CD14-positive monocyte (primary cell): ENCODE measurements around the gene ITPRIP. TPM values are rescaled to one million over a fixed set of nuclear protein-coding genes. Genes with fewer than 3 reads are reported as not detected.
A peak's percentile ranks its signal among the peaks of the same experiment; 100 is the strongest.

Source experiments
- DNase-seq, 3 donors: peaks; one replicate each; pipeline ENCODE4 v3.0.0-alpha.2; 2011 to 2022
- H2AFZ ChIP-seq: 2 replicates; pipeline ENCODE4 v1.6.0; 2012; ENCODE audit warnings: mild to moderate bottlenecking, low read depth, low read length, inconsistent platforms; ENCODE audit not compliant: insufficient read depth, poor library complexity, severe bottlenecking
- H3K27ac ChIP-seq, 2 donors: 1 replicate in 1 of 2; 2 replicates in 1 of 2; pipeline ENCODE4 v1.5.1; 2012 to 2013; ENCODE audit warnings: low read length in 2 of 2, control low read depth in 1 of 2, inconsistent platforms in 1 of 2, low read depth in 1 of 2, mild to moderate bottlenecking in 1 of 2
- H3K27me3 ChIP-seq, 2 donors: one replicate each; pipeline versions ENCODE4 v1.6.0 to v1.6.1; 2011 to 2013; ENCODE audit warnings: low read length in 2 of 2; ENCODE audit not compliant: control insufficient read depth in 2 of 2, insufficient read depth in 2 of 2
- H3K36me3 ChIP-seq, 2 donors: replicated peaks in 1 of 2; 1 replicate in 1 of 2; 2 replicates in 1 of 2; pipeline versions ENCODE4 v1.5.1 to v1.6.1; 2012 to 2013; ENCODE audit warnings: low read length in 2 of 2, control low read depth in 1 of 2, inconsistent platforms in 1 of 2, mild to moderate bottlenecking in 1 of 2; ENCODE audit not compliant: insufficient read depth in 2 of 2, control insufficient read depth in 1 of 2
- H3K4me1 ChIP-seq, 2 donors: 1 replicate in 1 of 2; 2 replicates in 1 of 2; pipeline versions ENCODE4 v1.5.1 to v1.6.1; 2012 to 2013; ENCODE audit warnings: low read length in 2 of 2, control low read depth in 1 of 2, inconsistent platforms in 1 of 2, mild to moderate bottlenecking in 1 of 2, moderate library complexity in 1 of 2; ENCODE audit not compliant: insufficient read depth in 2 of 2, control insufficient read depth in 1 of 2
- H3K4me2 ChIP-seq: replicated peaks from 2 replicates; pipeline ENCODE3; 2012; ENCODE audit warnings: low read length, moderate library complexity, mild to moderate bottlenecking; ENCODE audit not compliant: poor library complexity, severe bottlenecking; ENCODE audit errors: extremely low read depth
- H3K4me3 ChIP-seq, 3 experiments: fragments of 200-600 bp in 1 of 3; sonication (generic) in 1 of 3; replicated peaks in 1 of 3; 1 replicate in 2 of 3; 2 replicates in 1 of 3; pipeline ENCODE4 v1.5.1; 2011 to 2013; ENCODE audit warnings: low read length in 3 of 3, mild to moderate bottlenecking in 3 of 3, control low read depth in 2 of 3, low read depth in 2 of 3, inconsistent platforms in 1 of 3, moderate library complexity in 1 of 3
- H3K79me2 ChIP-seq: 2 replicates; pipeline ENCODE4 v1.6.0; 2012; ENCODE audit warnings: mild to moderate bottlenecking, control low read depth, inconsistent platforms, low read length, moderate library complexity; ENCODE audit not compliant: insufficient read depth
- H3K9ac ChIP-seq: 2 replicates; pipeline ENCODE4 v1.6.0; 2017; ENCODE audit warnings: low read length, mild to moderate bottlenecking; ENCODE audit not compliant: insufficient read depth, poor library complexity, severe bottlenecking
- H3K9me3 ChIP-seq, 2 donors: replicated peaks in 1 of 2; 1 replicate in 1 of 2; 2 replicates in 1 of 2; pipeline versions ENCODE4 v1.5.1 to v1.6.1; 2012 to 2013; ENCODE audit warnings: low read length in 2 of 2, control low read depth in 1 of 2; ENCODE audit not compliant: control insufficient read depth in 1 of 2, insufficient read depth in 1 of 2
- H4K20me1 ChIP-seq: 2 replicates; pipeline ENCODE4 v1.6.0; 2012; ENCODE audit warnings: mild to moderate bottlenecking, low read length, control low read depth, moderate library complexity; ENCODE audit not compliant: insufficient read depth
- H3K27ac Mint-ChIP-seq, 7 donors: one replicate each; pipeline ENCODE4 v1.8.0; 2020; ENCODE audit warnings: mild to moderate bottlenecking in 7 of 7, mixed read lengths in 7 of 7, moderate library complexity in 6 of 7, inconsistent platforms in 2 of 7
- H3K27me3 Mint-ChIP-seq, 3 donors: one replicate each; pipeline ENCODE4 v1.8.0; 2021 to 2022; ENCODE audit warnings: low read depth in 3 of 3, mild to moderate bottlenecking in 3 of 3, mixed read lengths in 3 of 3, moderate library complexity in 3 of 3, inconsistent platforms in 1 of 3
- H3K36me3 Mint-ChIP-seq, 2 donors: one replicate each; pipeline ENCODE4 v1.8.0; 2020; ENCODE audit warnings: mixed read lengths in 2 of 2, inconsistent platforms in 1 of 2, mild to moderate bottlenecking in 1 of 2
- H3K4me1 Mint-ChIP-seq: one replicate; pipeline ENCODE4 v1.8.0; 2020; ENCODE audit warnings: mild to moderate bottlenecking, mixed read lengths
- H3K4me3 Mint-ChIP-seq, 2 donors: one replicate each; pipeline ENCODE4 v1.8.0; 2020; ENCODE audit warnings: mild to moderate bottlenecking in 2 of 2, mixed read lengths in 2 of 2, moderate library complexity in 1 of 2
- H3K9me3 Mint-ChIP-seq, 7 donors: one replicate each; pipeline ENCODE4 v1.8.0; 2020 to 2022; ENCODE audit warnings: mixed read lengths in 7 of 7, mild to moderate bottlenecking in 6 of 7, moderate library complexity in 6 of 7, inconsistent platforms in 2 of 7
- WGBS: methylation state at CpG from one replicate; pipeline ENCODE4 v1.1.5; 2013; ENCODE audit warnings: missing lambda C conversion rate; ENCODE audit not compliant: insufficient coverage; 5-methylcytosine and 5-hydroxymethylcytosine counted together
- intact Hi-C, 2 donors: fragments of 100-400 bp; cut with micrococcal nuclease; formaldehyde crosslinking; loops; one replicate each; pipeline versions ENCODE4 v1.15.0 to v1.15.1; 2023
- polyA plus RNA-seq, 3 donors: library from polyadenylated mRNA; depleted of rRNA in 1 of 3; unstranded in 2 of 3; stranded (reverse) in 1 of 3; fragments of 300-500 nt in 2 of 3; fragments of >200 nt in 1 of 3; fragmentation: Illumina TruSeq in 2 of 3; gene quantifications; 1 replicate in 2 of 3; 2 replicates in 1 of 3; pipeline ENCODE4 v1.2.3, GENCODE V29; 2012 to 2021
- TF ChIP-seq, protein P1 (sequence below): fragments of 200-600 bp; IDR thresholded peaks from one replicate; pipeline ENCODE4 v1.8.0; 2022; ENCODE audit warnings: antibody characterized with exemption, mild to moderate bottlenecking

ITPRIP gene
- polyA plus RNA-seq, 3 donors = 27.5 to 76.6 (median 35.7) TPM

DNA sequence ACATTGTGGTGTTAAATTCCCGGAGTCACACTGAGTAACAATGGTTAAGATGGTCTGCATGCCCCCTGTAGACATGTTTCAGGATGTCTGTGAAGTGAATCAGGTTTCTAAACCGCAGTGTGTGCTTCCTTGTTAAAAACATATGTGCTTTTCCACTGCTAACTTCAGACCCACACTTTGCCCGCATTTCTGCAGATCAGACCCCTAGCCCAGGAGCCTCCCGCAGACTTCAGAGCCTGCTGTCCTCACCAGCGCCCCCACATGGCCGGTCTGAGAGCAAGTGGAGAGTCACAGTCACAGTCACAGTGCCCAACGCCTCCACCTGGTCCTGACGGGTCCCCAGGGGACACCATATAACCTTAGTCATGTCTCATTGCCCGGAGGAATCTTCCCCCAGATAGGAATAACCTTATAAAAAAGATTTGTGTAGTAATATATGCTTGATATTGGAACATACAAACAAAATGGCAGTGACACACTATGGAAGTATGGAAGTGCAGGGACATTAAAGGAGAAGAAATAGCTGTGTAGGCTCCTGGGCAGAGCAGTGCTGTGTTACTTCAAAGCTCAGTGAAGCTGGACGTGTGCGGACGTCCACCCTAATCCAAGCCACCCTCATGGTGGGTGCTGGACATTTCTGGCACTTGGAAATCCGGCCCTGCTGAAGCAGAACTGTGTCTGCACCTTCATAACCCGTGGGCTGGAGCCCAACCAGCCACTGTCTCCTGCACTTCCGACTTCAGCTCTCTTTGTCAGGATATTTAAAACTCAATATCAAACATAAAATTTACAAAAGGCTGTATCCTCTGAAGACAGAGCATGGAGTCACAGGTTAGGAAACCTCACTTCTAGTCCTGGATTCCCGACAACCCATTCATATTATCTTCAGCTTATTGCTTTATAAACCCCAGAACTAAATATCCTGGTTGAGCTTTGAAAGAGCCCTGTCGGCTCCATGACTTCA lies 40.3 kb downstream of the ITPRIP start:
- Histone ChIP-seq H3K9me3 (peaks cover 0 to 6% of the 10 kb centered on the region in 2 donors), H2AFZ (no peak overlapping the region), H3K27ac (no peak overlapping the region), H3K4me2 (no peak overlapping the region), H3K4me3 (no peak overlapping the region), H3K36me3 (no peaks in the 10 kb centered on the region), H3K27me3 (no peaks in the 10 kb centered on the region), H3K79me2 (no peaks in the 10 kb centered on the region), H3K9ac (no peak overlapping the region), H3K4me1 (peaks cover 21 to 22% of the 10 kb centered on the region in 2 donors), H4K20me1 (no peaks in the 10 kb centered on the region)
- peaks cover 0 to 4% of the 10 kb centered on the region in 2 donors for H3K36me3 Mint-ChIP-seq
- peaks cover 0 to 10% (median 8%) of the 10 kb centered on the region in 3 donors for H3K27me3 Mint-ChIP-seq
- DNase-seq = no peak
- peaks cover 25% of the 10 kb centered on the region for H3K4me1 Mint-ChIP-seq
- intact Hi-C loops = no loop called here
- 77% methylated on average over 11 of the region's 17 CpGs for WGBS
- H3K4me3 Mint-ChIP-seq = no peak overlapping the region
- H3K9me3 Mint-ChIP-seq = peaks cover 6 to 9% (median 8%) of the 10 kb centered on the region in 7 donors
- peak overlapping the region in 1 of 7 donors; percentile 33 for H3K27ac Mint-ChIP-seq
- TF ChIP-seq, protein P1, sequence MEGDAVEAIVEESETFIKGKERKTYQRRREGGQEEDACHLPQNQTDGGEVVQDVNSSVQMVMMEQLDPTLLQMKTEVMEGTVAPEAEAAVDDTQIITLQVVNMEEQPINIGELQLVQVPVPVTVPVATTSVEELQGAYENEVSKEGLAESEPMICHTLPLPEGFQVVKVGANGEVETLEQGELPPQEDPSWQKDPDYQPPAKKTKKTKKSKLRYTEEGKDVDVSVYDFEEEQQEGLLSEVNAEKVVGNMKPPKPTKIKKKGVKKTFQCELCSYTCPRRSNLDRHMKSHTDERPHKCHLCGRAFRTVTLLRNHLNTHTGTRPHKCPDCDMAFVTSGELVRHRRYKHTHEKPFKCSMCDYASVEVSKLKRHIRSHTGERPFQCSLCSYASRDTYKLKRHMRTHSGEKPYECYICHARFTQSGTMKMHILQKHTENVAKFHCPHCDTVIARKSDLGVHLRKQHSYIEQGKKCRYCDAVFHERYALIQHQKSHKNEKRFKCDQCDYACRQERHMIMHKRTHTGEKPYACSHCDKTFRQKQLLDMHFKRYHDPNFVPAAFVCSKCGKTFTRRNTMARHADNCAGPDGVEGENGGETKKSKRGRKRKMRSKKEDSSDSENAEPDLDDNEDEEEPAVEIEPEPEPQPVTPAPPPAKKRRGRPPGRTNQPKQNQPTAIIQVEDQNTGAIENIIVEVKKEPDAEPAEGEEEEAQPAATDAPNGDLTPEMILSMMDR = no peak

DNA sequence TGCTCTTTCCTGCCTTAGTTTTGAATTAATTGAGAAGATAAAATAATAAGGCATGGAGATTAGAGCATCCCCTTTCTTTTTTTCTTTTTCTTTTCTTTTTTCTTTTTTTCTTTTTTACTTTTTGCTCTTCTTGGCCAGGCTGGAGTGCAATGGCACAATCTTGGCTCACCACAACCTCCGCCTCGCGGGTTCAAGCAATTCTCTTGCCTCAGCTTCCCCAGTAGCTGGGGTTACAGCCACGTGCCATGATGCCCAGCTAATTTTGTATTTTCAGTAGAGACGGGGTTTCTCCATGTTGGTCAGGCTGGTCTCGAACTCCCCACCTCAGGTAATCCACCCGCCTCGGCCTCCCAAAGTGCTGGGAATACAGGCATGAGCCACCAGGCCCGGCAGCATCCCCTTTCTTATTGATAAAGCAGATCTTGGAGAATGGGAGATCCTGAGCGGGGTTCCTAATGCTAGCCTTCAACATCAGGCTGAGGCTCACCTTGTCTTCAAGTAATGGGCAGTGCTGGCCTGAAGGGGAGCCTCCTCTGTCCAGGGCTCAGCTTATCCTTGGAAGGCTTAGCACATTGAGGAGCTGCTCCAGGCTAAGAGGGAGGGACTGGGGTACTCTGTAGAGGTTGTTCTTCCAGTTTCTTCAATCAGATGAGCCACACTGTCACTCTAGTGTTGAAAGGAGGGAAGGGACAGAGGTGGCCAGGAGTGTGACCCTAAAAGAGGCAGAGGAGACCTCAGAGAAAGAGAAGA lies 41.4 kb downstream of the ITPRIP start:
- Histone ChIP-seq H3K79me2 (no peaks in the 10 kb centered on the region), H4K20me1 (no peaks in the 10 kb centered on the region), H3K9me3 (peaks cover 0 to 3% of the 10 kb centered on the region in 2 donors), H3K27me3 (no peaks in the 10 kb centered on the region), H3K4me1 (peaks cover 18 to 25% of the 10 kb centered on the region in 2 donors), H3K4me3 (no peak overlapping the region), H3K36me3 (no peaks in the 10 kb centered on the region), H3K9ac (no peak overlapping the region), H3K4me2 (no peak overlapping the region), H2AFZ (no peak overlapping the region), H3K27ac (no peak overlapping the region)
- Mint-ChIP-seq H3K4me3 (no peak overlapping the region), H3K9me3 (peaks cover 3 to 4% (median 3%) of the 10 kb centered on the region in 7 donors), H3K27ac (peak overlapping the region in 1 of 7 donors; percentile 61), H3K36me3 (peaks cover 0 to under 1% of the 10 kb centered on the region in 2 donors), H3K4me1 (peaks cover 22% of the 10 kb centered on the region), H3K27me3 (peaks cover 0 to 10% (median 8%) of the 10 kb centered on the region in 3 donors)
- TF ChIP-seq, protein P1 = no peak
- intact Hi-C loops = no loop called here
- WGBS = 93% methylated on average over 5 of the region's 10 CpGs
- no peak for DNase-seq
